HG03469 (cell line): Measurements from ENCODE around the gene TRIM7.

Experiments
- ATAC-seq: cut with Tn5 transposase; IDR thresholded peaks from one replicate; pipeline ENCODE4 v1.9.1; 2021; ENCODE audit warnings: mild to moderate bottlenecking, moderate library complexity, moderate number of reproducible peaks; ENCODE audit not compliant: unreplicated experiment

The TRIM7 gene

DNA sequence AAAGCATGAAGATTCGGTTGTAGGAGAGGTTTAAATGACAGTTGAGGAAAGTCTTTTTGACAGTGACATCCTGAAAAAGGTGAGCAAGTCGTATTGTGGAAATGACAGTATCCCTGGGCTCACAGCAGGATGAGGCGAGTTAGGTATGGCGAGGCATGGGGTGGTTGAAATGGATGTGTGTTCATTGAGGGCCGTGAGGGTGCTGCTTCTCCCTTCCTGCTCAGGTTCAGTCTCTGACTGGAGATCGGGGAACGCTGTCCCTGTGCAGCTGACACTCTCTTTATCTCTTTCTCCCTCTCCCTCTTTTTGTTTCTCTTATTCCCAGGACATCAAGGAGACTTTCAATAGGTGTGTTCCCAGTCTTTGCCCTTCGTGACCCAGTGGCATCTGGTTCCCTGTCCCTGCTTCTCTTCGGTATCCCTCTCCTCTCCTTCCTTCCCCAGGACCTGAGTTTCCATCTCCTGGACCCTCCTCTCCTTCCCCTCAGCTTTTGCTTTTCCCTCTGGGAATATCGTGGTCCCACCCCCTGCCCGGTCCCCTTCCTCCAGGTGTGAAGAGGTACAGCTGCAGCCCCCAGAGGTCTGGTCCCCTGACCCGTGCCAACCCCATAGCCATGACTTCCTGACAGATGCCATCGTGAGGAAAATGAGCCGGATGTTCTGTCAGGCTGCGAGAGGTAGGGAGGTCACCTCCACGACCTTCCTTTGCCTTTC lies 28.2 kb upstream of the TRIM7 start:
- no peak for ATAC-seq

- no peak for ATAC-seq
These were observed 27.6 kb upstream of the TRIM7 start for GRCh38 chr5:181232593-181232992.

DNA sequence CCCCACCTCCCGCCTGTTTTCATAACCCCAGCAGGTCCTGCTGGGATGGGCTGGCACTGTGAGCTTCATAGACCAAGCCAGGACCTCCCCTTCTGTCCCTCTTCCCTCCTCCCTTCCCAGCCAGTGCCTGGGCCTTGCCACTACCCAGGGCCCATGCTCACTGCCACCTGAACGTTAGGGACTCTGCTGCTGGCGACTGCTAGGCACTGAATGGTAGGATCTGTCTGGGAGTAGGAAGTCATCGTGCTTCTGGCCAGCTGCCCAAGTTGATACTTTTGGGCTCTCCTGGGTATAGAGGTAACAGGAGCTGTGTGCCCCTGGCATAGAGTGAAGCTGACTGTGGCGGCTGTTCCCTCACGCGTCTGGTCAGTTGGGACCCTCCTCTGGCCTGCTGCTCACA lies 26.4 kb upstream of the TRIM7 start:
- ATAC-seq, result no peak

DNA sequence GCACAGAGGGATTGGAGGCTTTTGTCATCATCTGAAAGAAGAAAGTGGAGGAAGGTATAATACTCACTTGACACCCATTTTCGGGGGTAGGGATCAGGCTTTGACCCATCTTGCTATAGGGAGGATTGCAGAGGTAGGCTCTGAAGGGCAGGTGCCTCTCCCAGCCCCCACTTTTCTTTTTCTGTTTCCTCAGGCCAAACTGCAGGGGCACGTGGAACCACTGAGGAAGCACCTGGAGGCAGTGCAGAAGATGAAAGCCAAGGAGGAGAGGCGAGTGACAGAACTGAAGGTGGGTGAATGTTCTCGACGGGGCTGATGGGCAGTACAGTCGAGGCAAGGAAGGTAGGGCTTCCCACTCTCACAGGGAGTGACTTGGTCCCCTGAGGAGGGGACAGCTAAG lies 25.6 kb upstream of the TRIM7 start:
- ATAC-seq, result no peak

DNA sequence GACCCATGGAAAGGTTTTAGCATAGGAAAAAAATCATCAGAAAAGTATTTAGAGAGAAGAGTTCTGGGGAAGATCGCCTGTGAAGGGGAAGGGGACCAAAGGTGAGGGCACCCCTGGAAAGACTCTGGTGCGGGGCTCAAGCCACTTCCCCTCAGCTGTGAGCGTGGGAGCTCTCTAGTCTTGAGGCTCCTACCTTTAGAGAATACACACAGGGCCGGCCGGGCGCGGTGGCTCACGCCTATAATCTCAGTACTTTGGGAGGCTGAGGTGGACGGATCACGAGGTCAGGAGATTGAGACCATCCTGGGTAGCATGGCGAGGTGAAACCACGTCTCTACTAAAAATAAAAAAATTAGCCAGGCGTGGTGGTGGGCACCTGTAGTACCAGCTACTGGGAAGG lies 25.0 kb upstream of the TRIM7 start:
- ATAC-seq, result no peak

- ATAC-seq, result no peak
These were observed 19.6 kb upstream of the TRIM7 start for GRCh38 chr5:181224390-181225229.

- no peak for ATAC-seq
These were observed 18.9 kb upstream of the TRIM7 start for GRCh38 chr5:181223729-181224389.

DNA sequence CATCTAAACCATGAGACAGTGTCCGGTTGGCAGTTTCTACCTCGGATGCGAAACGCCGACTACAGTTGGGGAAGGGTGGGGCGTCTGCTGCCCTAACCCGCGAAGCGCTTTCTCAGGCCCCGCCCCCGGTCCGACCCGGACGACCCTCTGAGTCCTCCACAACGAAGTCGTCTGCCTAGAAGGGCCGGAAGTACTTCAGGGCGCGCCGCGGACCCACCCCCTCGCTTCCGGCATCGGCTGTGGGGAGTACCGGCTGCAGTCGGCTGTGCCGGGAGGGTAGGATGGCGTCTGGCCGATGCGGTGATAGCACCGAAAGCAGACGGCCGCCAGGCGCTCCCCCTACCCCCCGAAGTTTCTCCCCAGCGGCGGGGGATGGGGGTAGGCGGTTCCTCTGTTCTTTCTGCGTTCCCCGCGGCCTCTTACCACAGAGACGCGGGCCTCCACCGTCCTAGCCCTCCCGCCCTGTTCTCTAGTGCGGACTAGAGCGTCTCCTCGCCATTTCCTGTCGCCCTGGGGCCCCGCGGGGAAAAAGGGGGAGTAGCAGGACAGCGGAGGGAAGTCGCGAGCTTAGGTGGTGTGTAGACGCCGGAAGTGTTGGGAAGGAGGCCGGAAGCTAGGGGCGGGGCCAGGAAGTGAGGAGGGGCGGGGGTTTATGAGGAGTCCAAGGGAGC lies 18.2 kb upstream of the TRIM7 start, which contains the start of gene TRIM41:
TSS of gene TRIM41 (plus strand) at position 224 of the 671 bp plus-strand sequence. CDS start 719 bp downstream, outside the sequence.
- ATAC-seq, result peak; percentile 36

GRCh38 chr5:181222630-181223057 lies 17.6 kb upstream of the TRIM7 start:
- no peak for ATAC-seq

GRCh38 chr5:181221792-181222629 lies 17.0 kb upstream of the TRIM7 start:
- ATAC-seq, result peak; percentile 18

DNA sequence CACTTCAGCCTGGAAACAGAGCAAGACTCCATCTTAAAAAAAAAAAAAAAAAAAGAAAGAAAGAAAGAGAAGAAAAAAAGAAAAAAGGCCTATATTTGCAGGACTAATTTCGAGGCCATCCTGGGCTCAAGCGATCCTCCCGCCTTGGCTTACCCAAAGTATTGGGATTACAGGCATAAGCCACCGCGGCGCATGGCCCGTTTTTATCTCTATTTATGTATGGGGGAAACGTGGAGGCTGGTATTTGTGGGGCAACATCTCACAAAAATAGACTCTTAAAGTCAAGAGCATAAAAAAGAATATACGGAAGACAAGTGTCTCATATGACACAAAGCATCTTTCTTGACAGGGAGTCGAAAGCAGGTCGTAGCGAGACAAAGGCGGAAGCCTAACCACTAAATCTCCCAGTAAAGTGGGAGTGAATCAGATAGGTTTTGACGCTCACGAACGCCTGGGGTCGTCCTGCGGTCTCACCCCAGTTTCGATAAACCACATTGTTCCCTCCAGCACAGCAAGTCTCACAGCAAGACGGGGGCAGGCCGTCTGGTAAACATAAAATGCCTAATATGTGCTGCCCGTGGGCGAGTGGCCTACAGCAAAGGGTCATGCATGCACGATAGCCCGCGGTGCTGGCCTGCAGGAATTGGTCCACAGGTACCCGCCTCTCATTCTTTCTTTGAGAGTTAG lies 16.3 kb upstream of the TRIM7 start:
- no peak for ATAC-seq

- ATAC-seq, result no peak
These were observed 15.2 kb upstream of the TRIM7 start for GRCh38 chr5:181220178-181220515.

DNA sequence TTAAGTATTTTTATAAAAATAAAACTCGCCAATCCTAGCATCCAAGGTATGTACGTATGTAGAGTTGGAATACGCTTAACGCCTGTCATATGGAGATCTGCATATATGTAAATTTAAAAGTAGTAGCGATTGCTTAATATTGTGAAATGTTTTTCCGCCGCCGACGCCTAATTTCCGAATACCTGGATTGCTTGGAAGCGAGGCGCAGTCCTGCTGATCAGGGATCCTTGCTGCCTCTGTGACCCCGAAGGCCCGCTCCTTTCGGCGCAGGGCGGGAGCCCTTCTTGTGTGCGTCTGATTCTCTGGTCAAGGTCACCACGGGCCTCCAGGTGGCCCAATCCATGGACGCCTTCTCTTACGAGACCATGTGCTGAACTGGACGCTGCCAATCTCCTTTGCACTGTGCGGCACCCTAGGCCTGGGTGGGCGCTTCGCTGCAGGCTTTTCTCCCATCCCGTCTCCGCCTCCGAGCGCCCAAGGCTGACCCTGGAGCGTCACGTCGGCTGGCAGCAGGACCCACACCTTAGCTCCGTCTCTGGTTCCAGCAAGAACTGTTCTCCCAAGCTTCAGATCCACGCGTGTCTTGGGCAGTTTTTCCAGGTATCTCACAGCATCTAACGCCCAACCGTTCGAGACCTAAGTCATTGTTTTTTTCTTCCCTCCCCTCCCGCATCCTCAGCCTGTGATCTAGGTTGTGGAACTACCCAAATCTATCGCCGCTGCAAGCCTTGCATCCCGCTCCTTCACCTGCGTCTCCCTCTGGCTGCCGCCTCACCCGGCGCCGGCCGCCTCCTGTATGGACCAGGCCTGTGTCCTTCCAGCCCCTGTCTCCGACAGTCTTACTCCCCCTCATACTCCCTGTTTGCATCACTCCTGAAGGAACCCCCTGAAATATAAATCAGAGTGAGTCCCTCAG lies 14.5 kb upstream of the TRIM7 start:
- ATAC-seq, result no peak

- ATAC-seq, result no peak
These were observed 13.8 kb upstream of the TRIM7 start for GRCh38 chr5:181218795-181219124.

GRCh38 chr5:181217803-181218062 lies 12.7 kb upstream of the TRIM7 start:
- no peak for ATAC-seq

GRCh38 chr5:181217111-181217802 lies 12.3 kb upstream of the TRIM7 start:
- no peak for ATAC-seq

- ATAC-seq, result no peak
These were observed 11.3 kb upstream of the TRIM7 start for GRCh38 chr5:181215997-181216989.
